ENCODE data around the gene ST6GALNAC1.

ST6GALNAC1 gene

GRCh38 chr17:76635659-76636360 lies 7.7 kb downstream of the ST6GALNAC1 start:
- Histone ChIP-seq H4K8ac (ENCODE audit: low read depth, low read length) (no peak overlapping the region), H3K14ac (ENCODE audit: low read length) (no peak overlapping the region), H2AK5ac (ENCODE audit: low read depth, low read length) (no peak overlapping the region), H3K4me1 (ENCODE audit: control insufficient read depth in 2 of 2, insufficient read depth in 1 of 2, low read depth in 1 of 2, low read length in 2 of 2) (peaks cover 16 to 20% of the 10 kb centered on the region in 2 donors), H2BK120ac (ENCODE audit: low read depth, low read length) (no peak overlapping the region), H3K4ac (ENCODE audit: low read length) (no peak overlapping the region), H2BK12ac (ENCODE audit: low read length) (no peak overlapping the region), H3K4me3 (ENCODE audit: low read length in 2 of 2) (no peak overlapping the region), H3K27ac (replicated peaks; ENCODE audit: low read length) (no peak overlapping the region), H2AFZ (ENCODE audit: low read length) (peak overlapping the region; percentile 25), H3K23ac (ENCODE audit: low read depth, low read length, poor library complexity) (no peak overlapping the region), H3K4me2 (ENCODE audit: insufficient read depth, low read length, poor library complexity, severe bottlenecking) (no peak overlapping the region), H3K9ac (ENCODE audit: low read depth, low read length, poor library complexity) (no peak overlapping the region), H3K27me3 (ENCODE audit: control insufficient read depth in 3 of 3, insufficient read depth in 3 of 3, low read depth in 1 of 3, low read length in 3 of 3) (no peaks in the 10 kb centered on the region), H2BK5ac (ENCODE audit: low read length) (no peak overlapping the region), H3K79me1 (ENCODE audit: low read depth, low read length) (no peaks in the 10 kb centered on the region), H4K91ac (ENCODE audit: low read depth, low read length, poor library complexity) (no peak overlapping the region), H2BK15ac (ENCODE audit: low read length) (peak overlapping the region; percentile 55), H3K9me3 (replicated peaks in 1 of 2; ENCODE audit: control insufficient read depth in 2 of 2, insufficient read depth in 1 of 2, low read depth in 1 of 2, low read length in 2 of 2) (no peaks in the 10 kb centered on the region), H3K36me3 (replicated peaks in 1 of 2; ENCODE audit: control insufficient read depth in 2 of 2, insufficient read depth in 2 of 2, low read length in 2 of 2) (no peaks in the 10 kb centered on the region), H3K18ac (ENCODE audit: low read length) (no peak overlapping the region)
- no CpG with 5 or more reads among the region's 8 CpGs for WGBS, 2 donors (ENCODE audit: extremely low coverage in 2 of 2, insufficient read length in 2 of 2, insufficient replicate concordance in 1 of 2)
- DNase-seq (ENCODE audit: low spot score) = no peak

DNA sequence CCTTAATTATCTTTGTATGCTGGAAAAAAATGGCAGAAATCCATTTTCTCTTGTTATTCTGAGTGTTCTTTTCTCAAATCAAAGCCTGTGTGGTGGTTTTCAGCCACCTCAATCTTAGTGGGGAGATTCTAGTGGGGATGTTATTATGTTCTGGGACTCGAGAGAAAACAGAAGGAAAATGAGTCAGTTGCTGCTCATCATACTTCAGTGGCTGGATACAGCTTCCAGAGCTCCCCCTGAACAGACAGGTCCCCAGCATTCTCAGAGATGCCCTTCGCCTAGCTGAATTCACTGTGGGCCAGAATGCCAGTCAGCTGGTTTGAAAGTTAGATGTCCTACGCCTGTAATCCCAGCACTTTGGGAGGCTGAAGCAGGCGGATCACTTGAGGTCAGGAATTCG lies 8.5 kb downstream of the ST6GALNAC1 start:
- Histone ChIP-seq H2BK15ac (ENCODE audit: low read length) (no peak overlapping the region), H3K27ac (replicated peaks; ENCODE audit: low read length) (no peak overlapping the region), H3K4me1 (ENCODE audit: control insufficient read depth in 2 of 2, insufficient read depth in 1 of 2, low read depth in 1 of 2, low read length in 2 of 2) (peaks cover 18% of the 10 kb centered on the region in 2 donors)

DNA sequence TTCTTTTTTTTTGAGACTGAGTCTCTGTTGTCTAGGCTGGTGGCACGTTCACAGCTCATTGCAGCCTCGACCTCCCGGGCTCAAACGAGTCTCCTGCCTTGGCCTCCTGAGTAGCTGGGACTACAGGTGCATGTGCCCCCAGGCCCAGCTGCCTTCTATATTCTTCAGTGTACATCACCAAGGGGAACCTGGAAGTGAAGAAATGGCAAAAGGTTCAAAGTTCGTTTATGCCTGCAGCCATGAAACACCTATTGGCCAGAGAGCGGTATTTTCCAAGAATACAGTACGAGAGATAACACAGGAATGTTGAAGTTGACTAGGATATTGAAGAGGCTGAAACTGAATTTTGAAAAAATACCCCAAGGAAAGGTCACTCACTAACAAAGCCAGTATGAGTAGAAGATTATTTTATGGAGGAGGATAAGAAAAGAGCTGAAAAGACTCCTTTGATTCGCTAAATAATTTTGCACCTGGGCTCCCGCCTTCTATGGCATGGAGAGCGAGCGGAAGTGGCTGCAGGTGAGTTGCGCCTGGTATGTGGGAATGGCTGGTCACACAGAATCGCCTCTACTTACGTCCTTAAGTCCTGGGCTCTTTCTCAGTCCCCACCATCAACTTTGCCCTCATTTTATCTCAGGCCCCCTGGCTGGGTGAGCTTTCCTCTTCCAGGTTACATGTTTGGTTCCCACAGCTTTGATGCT lies 9.8 kb downstream of the ST6GALNAC1 start:
- Histone ChIP-seq H2AFZ (ENCODE audit: low read length) (no peak overlapping the region), H3K79me1 (ENCODE audit: low read depth, low read length) (no peaks in the 10 kb centered on the region), H4K8ac (ENCODE audit: low read depth, low read length) (no peak overlapping the region), H2BK12ac (ENCODE audit: low read length) (no peak overlapping the region), H2AK5ac (ENCODE audit: low read depth, low read length) (peak overlapping the region; percentile 89), H2BK5ac (ENCODE audit: low read length) (peak overlapping the region; percentile 25), H3K36me3 (replicated peaks in 1 of 2; ENCODE audit: control insufficient read depth in 2 of 2, insufficient read depth in 2 of 2, low read length in 2 of 2) (no peaks in the 10 kb centered on the region), H3K4me3 (ENCODE audit: low read length in 2 of 2) (no peak overlapping the region), H3K4ac (ENCODE audit: low read length) (no peak overlapping the region), H4K91ac (ENCODE audit: low read depth, low read length, poor library complexity) (no peak overlapping the region), H2BK15ac (ENCODE audit: low read length) (peak overlapping the region; percentile 81), H3K14ac (ENCODE audit: low read length) (no peak overlapping the region), H3K23ac (ENCODE audit: low read depth, low read length, poor library complexity) (no peak overlapping the region), H3K27me3 (ENCODE audit: control insufficient read depth in 3 of 3, insufficient read depth in 3 of 3, low read depth in 1 of 3, low read length in 3 of 3) (no peaks in the 10 kb centered on the region), H3K9me3 (replicated peaks in 1 of 2; ENCODE audit: control insufficient read depth in 2 of 2, insufficient read depth in 1 of 2, low read depth in 1 of 2, low read length in 2 of 2) (no peaks in the 10 kb centered on the region), H3K4me2 (ENCODE audit: insufficient read depth, low read length, poor library complexity, severe bottlenecking) (no peak overlapping the region), H3K27ac (replicated peaks; ENCODE audit: low read length) (no peak overlapping the region), H3K4me1 (ENCODE audit: control insufficient read depth in 2 of 2, insufficient read depth in 1 of 2, low read depth in 1 of 2, low read length in 2 of 2) (peaks cover 18 to 22% of the 10 kb centered on the region in 2 donors), H2BK120ac (ENCODE audit: low read depth, low read length) (no peak overlapping the region), H3K9ac (ENCODE audit: low read depth, low read length, poor library complexity) (no peak overlapping the region), H3K18ac (ENCODE audit: low read length) (peak overlapping the region; percentile 62)
- no peak for DNase-seq (ENCODE audit: low spot score)
- WGBS, 2 donors (ENCODE audit: extremely low coverage in 2 of 2, insufficient read length in 2 of 2, insufficient replicate concordance in 1 of 2) = no CpG with 5 or more reads among the region's 14 CpGs

More for the DNA sequence above, 8.5 kb downstream of the ST6GALNAC1 start:
- Histone ChIP-seq H3K23ac (ENCODE audit: low read depth, low read length, poor library complexity) (no peak overlapping the region), H3K79me1 (ENCODE audit: low read depth, low read length) (no peaks in the 10 kb centered on the region), H2AK5ac (ENCODE audit: low read depth, low read length) (no peak overlapping the region), H3K27me3 (ENCODE audit: control insufficient read depth in 3 of 3, insufficient read depth in 3 of 3, low read depth in 1 of 3, low read length in 3 of 3) (no peaks in the 10 kb centered on the region), H3K4me2 (ENCODE audit: insufficient read depth, low read length, poor library complexity, severe bottlenecking) (no peak overlapping the region), H2BK120ac (ENCODE audit: low read depth, low read length) (no peak overlapping the region), H3K9ac (ENCODE audit: low read depth, low read length, poor library complexity) (no peak overlapping the region), H3K4me3 (ENCODE audit: low read length in 2 of 2) (no peak overlapping the region), H3K18ac (ENCODE audit: low read length) (no peak overlapping the region), H2BK5ac (ENCODE audit: low read length) (no peak overlapping the region), H2BK12ac (ENCODE audit: low read length) (no peak overlapping the region), H3K4ac (ENCODE audit: low read length) (no peak overlapping the region), H4K8ac (ENCODE audit: low read depth, low read length) (no peak overlapping the region), H4K91ac (ENCODE audit: low read depth, low read length, poor library complexity) (no peak overlapping the region), H3K36me3 (replicated peaks in 1 of 2; ENCODE audit: control insufficient read depth in 2 of 2, insufficient read depth in 2 of 2, low read length in 2 of 2) (no peaks in the 10 kb centered on the region), H3K14ac (ENCODE audit: low read length) (no peak overlapping the region), H3K9me3 (replicated peaks in 1 of 2; ENCODE audit: control insufficient read depth in 2 of 2, insufficient read depth in 1 of 2, low read depth in 1 of 2, low read length in 2 of 2) (no peaks in the 10 kb centered on the region), H2AFZ (ENCODE audit: low read length) (no peak overlapping the region)
- no CpG with 5 or more reads among the region's 5 CpGs for WGBS, 2 donors (ENCODE audit: extremely low coverage in 2 of 2, insufficient read length in 2 of 2, insufficient replicate concordance in 1 of 2)
- no peak for DNase-seq (ENCODE audit: low spot score)

DNA sequence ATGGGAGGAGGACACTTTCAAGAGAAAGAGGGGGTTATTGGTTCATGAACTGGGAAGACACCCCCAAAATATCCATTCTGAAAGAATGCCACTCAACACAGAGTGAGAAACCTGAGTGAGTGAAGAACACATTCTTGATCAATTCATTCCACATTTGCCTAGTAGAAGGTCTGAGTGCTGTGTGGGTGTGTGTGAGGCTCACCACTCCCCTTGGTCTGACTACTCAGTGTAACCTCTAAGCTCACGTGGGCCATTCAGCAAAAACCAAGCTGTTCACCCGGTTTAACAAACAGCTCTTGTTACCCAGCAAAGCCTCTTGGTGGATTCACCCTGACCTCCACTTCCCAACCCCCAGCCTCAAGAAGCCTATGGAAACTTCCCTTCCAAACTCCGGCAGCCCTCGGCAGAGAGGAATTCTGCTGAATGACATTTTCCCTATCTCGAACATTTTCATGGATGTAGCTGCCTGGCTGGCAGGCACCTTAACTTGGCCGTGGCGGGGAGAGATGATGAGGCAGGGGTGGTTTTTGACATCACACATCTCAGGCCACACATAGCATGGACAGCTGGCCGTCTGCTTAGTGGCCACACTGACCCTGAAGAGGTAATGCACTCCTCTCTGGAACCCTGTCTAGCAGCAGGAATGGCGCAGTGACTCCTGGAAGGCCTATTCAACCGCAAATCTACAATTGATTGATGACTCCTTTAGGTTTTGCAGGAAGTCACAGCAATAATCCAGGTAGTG lies 11.6 kb downstream of the ST6GALNAC1 start:
- WGBS, 2 donors (ENCODE audit: extremely low coverage in 2 of 2, insufficient read length in 2 of 2, insufficient replicate concordance in 1 of 2) = no CpG with 5 or more reads among the region's 10 CpGs
- no peak overlapping the region for H2BK12ac ChIP-seq (ENCODE audit: low read length)
- H3K18ac ChIP-seq (ENCODE audit: low read length) = no peak overlapping the region
- no peaks in the 10 kb centered on the region for H3K79me1 ChIP-seq (ENCODE audit: low read depth, low read length)
- H4K91ac ChIP-seq (ENCODE audit: low read depth, low read length, poor library complexity) = no peak overlapping the region
- H3K9ac ChIP-seq (ENCODE audit: low read depth, low read length, poor library complexity) = no peak overlapping the region
- H2BK5ac ChIP-seq (ENCODE audit: low read length) = no peak overlapping the region
- H3K27me3 ChIP-seq (ENCODE audit: control insufficient read depth in 3 of 3, insufficient read depth in 3 of 3, low read depth in 1 of 3, low read length in 3 of 3) = peaks cover 0 to 5% (median 0%) of the 10 kb centered on the region in 3 experiments
- H3K14ac ChIP-seq (ENCODE audit: low read length) = no peak overlapping the region
- no peak overlapping the region for H2AK5ac ChIP-seq (ENCODE audit: low read depth, low read length)
- no peak overlapping the region for H3K4me3 ChIP-seq (ENCODE audit: low read length in 2 of 2)
- no peak overlapping the region for H3K4ac ChIP-seq (ENCODE audit: low read length)
- H3K36me3 ChIP-seq (replicated peaks in 1 of 2; ENCODE audit: control insufficient read depth in 2 of 2, insufficient read depth in 2 of 2, low read length in 2 of 2) = no peaks in the 10 kb centered on the region
- H3K27ac ChIP-seq (replicated peaks; ENCODE audit: low read length) = no peak overlapping the region
- H3K4me1 ChIP-seq (ENCODE audit: control insufficient read depth in 2 of 2, insufficient read depth in 1 of 2, low read depth in 1 of 2, low read length in 2 of 2) = peaks cover 14 to 16% of the 10 kb centered on the region in 2 donors
- DNase-seq (ENCODE audit: low spot score) = no peak
- H2AFZ ChIP-seq (ENCODE audit: low read length) = peak overlapping the region; percentile 51
- H3K9me3 ChIP-seq (replicated peaks in 1 of 2; ENCODE audit: control insufficient read depth in 2 of 2, insufficient read depth in 1 of 2, low read depth in 1 of 2, low read length in 2 of 2) = peaks cover 0 to 2% of the 10 kb centered on the region in 2 donors
- H2BK120ac ChIP-seq (ENCODE audit: low read depth, low read length) = no peak overlapping the region
- no peak overlapping the region for H3K23ac ChIP-seq (ENCODE audit: low read depth, low read length, poor library complexity)
- H3K4me2 ChIP-seq (ENCODE audit: insufficient read depth, low read length, poor library complexity, severe bottlenecking) = no peak overlapping the region
- no peak overlapping the region for H4K8ac ChIP-seq (ENCODE audit: low read depth, low read length)
- no peak overlapping the region for H2BK15ac ChIP-seq (ENCODE audit: low read length)

Data from neuronal stem cell (in vitro differentiated cells).